Measurements from ENCODE around the gene SFSWAP.

DNA sequence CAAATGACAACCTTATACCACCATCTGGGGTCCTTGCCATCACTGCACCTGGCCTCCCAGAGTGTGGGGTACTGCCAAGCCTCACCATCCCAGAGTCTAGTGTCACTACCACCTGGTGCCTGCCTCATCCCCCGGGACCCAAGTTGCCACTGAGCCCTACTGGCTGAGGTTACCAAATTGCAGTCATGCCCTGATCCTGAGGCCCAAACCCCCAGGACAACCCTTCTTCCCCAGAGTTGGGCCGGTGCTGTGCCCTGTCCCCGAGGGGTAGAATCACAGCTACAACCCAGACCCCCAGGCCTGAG lies 8.4 kb upstream of the SFSWAP start:
- TF ChIP-seq, protein P1, sequence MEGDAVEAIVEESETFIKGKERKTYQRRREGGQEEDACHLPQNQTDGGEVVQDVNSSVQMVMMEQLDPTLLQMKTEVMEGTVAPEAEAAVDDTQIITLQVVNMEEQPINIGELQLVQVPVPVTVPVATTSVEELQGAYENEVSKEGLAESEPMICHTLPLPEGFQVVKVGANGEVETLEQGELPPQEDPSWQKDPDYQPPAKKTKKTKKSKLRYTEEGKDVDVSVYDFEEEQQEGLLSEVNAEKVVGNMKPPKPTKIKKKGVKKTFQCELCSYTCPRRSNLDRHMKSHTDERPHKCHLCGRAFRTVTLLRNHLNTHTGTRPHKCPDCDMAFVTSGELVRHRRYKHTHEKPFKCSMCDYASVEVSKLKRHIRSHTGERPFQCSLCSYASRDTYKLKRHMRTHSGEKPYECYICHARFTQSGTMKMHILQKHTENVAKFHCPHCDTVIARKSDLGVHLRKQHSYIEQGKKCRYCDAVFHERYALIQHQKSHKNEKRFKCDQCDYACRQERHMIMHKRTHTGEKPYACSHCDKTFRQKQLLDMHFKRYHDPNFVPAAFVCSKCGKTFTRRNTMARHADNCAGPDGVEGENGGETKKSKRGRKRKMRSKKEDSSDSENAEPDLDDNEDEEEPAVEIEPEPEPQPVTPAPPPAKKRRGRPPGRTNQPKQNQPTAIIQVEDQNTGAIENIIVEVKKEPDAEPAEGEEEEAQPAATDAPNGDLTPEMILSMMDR (IDR thresholded peaks at IDR 0.05; ENCODE audit: poor library complexity) = no peak
- TF ChIP-seq EZH2phosphoT487 (IDR thresholded peaks at IDR 0.05; ENCODE audit: low read depth, severe bottlenecking, unreplicated experiment) = no peak

Data from hepatocyte (in vitro differentiated cells).